NCI-H774 (cell line): ENCODE results near the gene SEMA7A.
"Not testable (repeated sequence)": the region's sequence is repeated elsewhere in the genome, so short reads cannot be mapped to it uniquely, and the experiment has no call there.

Experiments used
- DNase-seq: peaks from one replicate; lab custom pipeline; 2025; lab: John Stamatoyannopoulos, UW

SEMA7A gene

GRCh38 chr15:74399511-74400312, 34.0 kb downstream of the SEMA7A start:
- no peak for DNase-seq

DNA sequence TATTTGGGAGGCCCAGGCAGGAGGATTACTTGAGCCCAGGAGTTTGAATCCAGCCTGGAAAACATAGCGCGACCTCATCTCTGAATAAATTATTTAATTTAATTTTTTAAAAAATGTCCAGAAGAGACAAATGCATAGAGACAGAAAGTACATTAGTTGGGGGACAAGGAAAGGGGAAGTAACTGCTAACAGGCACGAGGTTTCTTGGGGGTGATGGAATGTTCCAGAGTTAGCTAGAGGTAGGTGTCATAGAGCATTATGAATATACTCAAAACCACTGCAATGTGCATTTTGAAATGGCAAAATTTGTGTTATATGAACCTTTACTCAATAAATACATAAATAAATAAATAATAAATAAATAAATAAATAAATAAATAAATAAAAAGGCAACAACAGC, 34.7 kb downstream of the SEMA7A start:
- DNase-seq = no peak

- no peak for DNase-seq
Observed at GRCh38 chr15:74398183-74398582, 35.6 kb downstream of the SEMA7A start.

- DNase-seq = no peak
Observed at GRCh38 chr15:74397239-74398068, 36.3 kb downstream of the SEMA7A start.

- no peak for DNase-seq
Observed at GRCh38 chr15:74396445-74397238, 37.1 kb downstream of the SEMA7A start.

DNA sequence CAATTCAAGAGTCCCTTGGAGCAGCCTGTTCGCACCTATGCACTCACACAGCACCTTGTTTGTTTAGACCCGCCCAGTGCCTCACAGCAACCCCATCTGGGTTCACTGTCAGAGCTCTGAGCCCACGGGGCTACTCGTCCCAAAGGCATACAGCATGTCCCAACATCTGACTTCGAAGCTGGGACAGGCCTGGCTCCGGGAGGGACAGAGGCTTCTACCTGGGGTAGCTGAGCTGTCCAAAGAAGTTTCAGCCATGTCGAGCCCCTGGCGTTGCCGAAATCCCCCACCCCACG, 37.7 kb downstream of the SEMA7A start:
- no peak for DNase-seq

GRCh38 chr15:74395319-74396145, 38.2 kb downstream of the SEMA7A start:
- no peak for DNase-seq

GRCh38 chr15:74394090-74394846, 39.5 kb downstream of the SEMA7A start:
- DNase-seq = no peak

GRCh38 chr15:74393423-74393822, 40.3 kb downstream of the SEMA7A start:
- DNase-seq = no peak

- DNase-seq = no peak
Observed at GRCh38 chr15:74392902-74393301, 40.9 kb downstream of the SEMA7A start.

- DNase-seq = no peak
Observed at GRCh38 chr15:74392451-74392830, 41.3 kb downstream of the SEMA7A start.

DNA sequence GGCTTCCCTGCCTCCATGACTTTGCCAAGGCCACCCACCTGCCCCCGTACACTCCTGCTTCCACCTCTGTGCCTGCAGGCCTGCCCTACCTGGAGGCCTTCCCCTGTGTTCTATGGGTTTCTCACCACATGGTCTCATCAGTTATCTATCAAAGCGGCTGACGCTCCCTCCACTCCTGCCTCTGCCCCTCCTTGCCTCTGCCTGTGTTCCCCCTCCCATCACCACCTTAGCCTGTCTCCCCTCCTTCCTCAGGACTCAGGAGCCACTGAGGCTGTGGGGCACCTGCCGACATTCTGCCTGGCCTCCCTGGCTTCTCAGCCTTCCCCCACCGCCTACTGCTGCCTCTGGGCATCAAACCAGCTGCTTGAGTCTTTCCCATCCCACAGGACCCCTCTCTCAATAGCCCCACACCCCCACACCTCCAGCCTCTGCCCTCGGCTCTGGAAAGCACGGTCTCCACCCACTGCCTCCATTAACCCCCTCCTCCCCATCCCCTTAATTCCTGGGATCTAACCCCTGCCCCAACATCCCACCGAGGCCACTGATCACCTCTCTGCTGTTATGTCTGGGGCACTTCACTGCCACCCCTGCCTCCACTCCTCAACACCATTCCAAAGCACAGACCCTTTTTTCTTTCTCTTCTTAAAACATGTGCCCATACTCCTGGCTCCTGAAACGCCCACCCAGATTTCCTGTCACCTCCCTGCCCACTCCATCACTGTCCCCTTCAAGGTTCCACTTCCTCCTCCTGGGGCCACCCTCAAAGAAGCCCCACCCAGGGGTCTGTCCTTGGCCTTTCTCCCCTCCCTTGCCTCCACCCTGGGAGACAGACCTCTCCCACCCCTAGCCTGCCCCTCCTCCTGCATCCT, 41.9 kb downstream of the SEMA7A start:
- no peak for DNase-seq

DNA sequence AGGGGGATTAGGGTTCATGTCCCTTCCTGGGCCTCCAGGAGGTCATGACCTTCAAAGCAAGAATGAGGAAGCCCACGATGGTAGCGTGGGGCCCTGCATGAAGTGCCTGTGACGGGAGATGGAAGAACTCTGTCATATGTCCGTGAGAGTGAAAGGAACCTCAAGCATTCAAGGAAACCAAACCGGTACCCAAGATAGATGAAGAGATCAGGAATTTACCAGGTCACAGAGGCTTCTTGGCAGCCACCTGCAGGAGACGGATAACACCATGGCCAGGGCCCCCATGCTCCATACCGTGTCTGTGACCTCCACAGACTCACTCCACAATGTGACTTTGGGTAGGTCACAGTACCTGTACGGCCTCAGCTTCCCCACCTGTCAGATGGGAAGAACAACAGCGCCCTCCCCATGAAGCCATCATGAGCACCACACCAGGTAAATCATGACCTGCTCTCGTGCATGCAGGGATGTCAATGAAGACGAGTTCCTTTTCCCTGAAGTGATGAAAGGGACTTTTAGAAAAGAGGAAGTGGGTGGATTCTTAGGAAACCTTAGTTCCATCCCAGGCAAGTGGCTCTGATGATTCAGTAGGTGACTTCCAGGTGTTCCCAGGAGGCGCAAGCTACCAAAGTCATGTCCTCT, 43.0 kb downstream of the SEMA7A start:
- no peak for DNase-seq

DNA sequence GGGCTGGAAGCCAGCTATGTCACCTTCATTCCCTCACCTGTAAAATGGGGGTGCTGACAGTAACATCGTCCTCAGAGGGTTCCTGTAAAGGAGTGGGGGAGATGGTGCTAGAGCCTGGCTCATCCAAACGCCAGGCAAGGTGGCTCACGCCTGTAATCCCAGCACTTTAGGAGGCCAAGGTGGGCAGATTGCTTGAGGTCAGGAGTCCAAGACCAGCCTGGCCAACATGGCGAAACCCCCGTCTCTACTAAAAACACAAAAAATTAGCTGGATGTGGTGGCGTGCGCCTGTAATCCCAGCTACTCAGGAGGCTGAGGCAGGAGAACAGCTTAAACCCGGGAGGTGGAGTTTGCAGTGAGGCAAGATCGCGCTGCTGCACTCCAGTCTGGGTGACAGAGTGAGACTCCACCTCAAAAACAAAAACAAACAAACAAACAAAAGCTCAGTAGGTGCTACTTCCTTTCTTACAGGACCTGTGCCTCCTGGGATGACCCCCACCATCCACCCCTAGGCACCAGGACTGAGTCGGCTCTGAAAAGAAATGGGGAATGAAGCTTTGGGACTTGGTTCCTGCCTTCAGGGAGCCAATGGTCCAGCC, 43.6 kb downstream of the SEMA7A start:
- not testable (repeated sequence) for DNase-seq

GRCh38 chr15:74389241-74390048, 44.3 kb downstream of the SEMA7A start:
- DNase-seq = no peak

GRCh38 chr15:74388363-74388951, 45.3 kb downstream of the SEMA7A start:
- DNase-seq = no peak

DNA sequence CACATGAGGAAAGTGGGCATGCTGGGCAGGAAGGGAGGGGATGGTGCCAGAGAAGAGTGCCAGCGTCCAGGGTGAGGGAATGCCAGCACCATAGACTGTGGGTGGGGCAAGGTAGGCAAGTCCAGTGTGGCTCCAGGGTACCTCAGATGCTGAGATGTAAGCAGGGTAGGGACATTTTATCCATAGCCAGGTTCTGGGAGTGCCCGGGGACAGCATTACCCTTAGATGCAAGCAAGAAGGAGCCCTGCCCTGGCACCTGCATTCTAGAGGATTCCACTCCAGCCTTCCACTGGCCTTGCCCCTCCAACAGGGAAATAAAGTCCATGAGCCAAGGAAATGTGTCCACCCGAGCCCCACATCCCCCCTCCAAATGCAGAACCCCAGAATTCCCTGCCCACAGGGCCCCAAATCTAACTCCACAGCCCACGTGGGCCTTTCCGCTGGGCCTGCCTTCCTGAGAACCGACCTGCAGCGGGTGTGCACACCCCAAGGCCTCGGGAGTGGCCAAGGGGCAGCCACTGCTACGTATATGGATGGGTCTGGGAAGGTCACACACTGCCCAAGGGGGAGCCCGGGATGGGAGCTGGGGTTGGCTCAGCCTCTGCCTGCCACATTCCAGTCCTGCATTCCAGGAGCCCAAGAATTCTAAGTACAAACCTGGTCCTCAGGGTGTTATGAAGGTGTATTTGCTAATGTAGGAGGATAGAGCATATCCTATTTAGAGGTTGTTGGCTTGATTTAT, 46.0 kb downstream of the SEMA7A start:
- no peak for DNase-seq
